Neural cell (in vitro differentiated cells): ENCODE results near the gene UNC13B. TPM values are rescaled to one million over a fixed set of nuclear protein-coding genes. Genes with fewer than 3 reads are reported as not detected.
"Not testable (repeated sequence)": the region's sequence is repeated elsewhere in the genome, so short reads cannot be mapped to it uniquely, and the experiment has no call there.

Experiments used
- H2AFZ ChIP-seq: fragments of 200-600, 300-800 bp; sonication (generic), shearing (Covaris generic); 2 replicates; pipeline ENCODE4 v1.6.0; 2014; ENCODE audit warnings: low read depth, mild to moderate bottlenecking, antibody characterized with exemption, low read length, moderate library complexity
- H3F3A ChIP-seq: fragments of 200-600 bp; shearing (Covaris generic); 2 replicates; pipeline ENCODE4 v1.6.1; 2016; ENCODE audit warnings: mild to moderate bottlenecking, moderate library complexity, mixed read lengths, antibody characterized with exemption, low read length; ENCODE audit not compliant: insufficient read depth, poor library complexity, severe bottlenecking
- H3K27ac ChIP-seq: fragments of 200-600, 300-800 bp; sonication (generic), shearing (Covaris generic); 2 replicates; pipeline ENCODE4 v1.5.1; 2014; ENCODE audit warnings: mild to moderate bottlenecking, low read length, moderate library complexity
- H3K27me3 ChIP-seq: fragments of 300-800, 200-600 bp; sonication (generic), shearing (Covaris generic); 2 replicates; pipeline ENCODE4 v1.6.0; 2014; ENCODE audit warnings: mild to moderate bottlenecking, low read depth, low read length, moderate library complexity; ENCODE audit not compliant: insufficient read depth
- H3K36me3 ChIP-seq: fragments of 300-800, 200-600 bp; sonication (generic), shearing (Covaris generic); 2 replicates; pipeline ENCODE4 v1.5.1; 2014; ENCODE audit warnings: mild to moderate bottlenecking, antibody characterized with exemption, low read length, moderate library complexity; ENCODE audit not compliant: insufficient read depth
- H3K4me2 ChIP-seq: fragments of 300-800, 200-600 bp; sonication (generic), shearing (Covaris generic); 2 replicates; pipeline ENCODE4 v1.6.0; 2014; ENCODE audit warnings: mild to moderate bottlenecking, low read length
- H3K4me3 ChIP-seq: fragments of 300-800, 200-600 bp; sonication (generic), shearing (Covaris generic); 2 replicates; pipeline ENCODE4 v1.5.1; 2014; ENCODE audit warnings: mild to moderate bottlenecking, low read length, moderate library complexity
- H3K79me2 ChIP-seq: fragments of 200-600 bp; shearing (Covaris generic); replicated peaks from 2 replicates; pipeline ENCODE4 v1.6.0; 2014; ENCODE audit warnings: mild to moderate bottlenecking, low read length, moderate library complexity; ENCODE audit not compliant: insufficient read depth
- H3K9ac ChIP-seq: fragments of 300-800, 200-600 bp; sonication (generic), shearing (Covaris generic); 2 replicates; pipeline ENCODE4 v1.6.1; 2016; ENCODE audit warnings: mild to moderate bottlenecking, low read length, mixed read lengths
- H3K9me2 ChIP-seq: fragments of 200-600 bp; shearing (Covaris generic); 2 replicates; pipeline ENCODE4 v1.6.1; 2016; ENCODE audit warnings: mild to moderate bottlenecking, low read length, mixed read lengths; ENCODE audit not compliant: insufficient read depth
- H3K9me3 ChIP-seq: fragments of 200-600, 300-800 bp; sonication (generic), shearing (Covaris generic); 2 replicates; pipeline ENCODE4 v1.6.1; 2016; ENCODE audit warnings: mild to moderate bottlenecking, mixed run types, low read length, moderate library complexity, mixed read lengths
- H4K20me1 ChIP-seq: fragments of 200-600 bp; shearing (Covaris generic); 2 replicates; pipeline ENCODE4 v1.6.1; 2016; ENCODE audit warnings: mild to moderate bottlenecking, mixed run types; ENCODE audit not compliant: insufficient read depth
- CTCF ChIP-seq: fragments of 450-650 bp; IDR thresholded peaks from 2 replicates; pipeline ENCODE4 v1.5.1; 2014; ENCODE audit warnings: antibody characterized with exemption, mild to moderate bottlenecking, moderate library complexity; ENCODE audit not compliant: poor library complexity, severe bottlenecking
- EP300 ChIP-seq: fragments of 450-650 bp; conservative IDR thresholded peaks from 2 replicates; pipeline ENCODE4 v1.6.1; 2014; ENCODE audit warnings: antibody characterized with exemption, mild to moderate bottlenecking, moderate library complexity; ENCODE audit not compliant: poor library complexity, severe bottlenecking
- EZH2 ChIP-seq: fragments of 200-600, 300-800 bp; shearing (Covaris generic), sonication (generic); IDR thresholded peaks from 2 replicates; pipeline ENCODE4 v1.6.1; 2014; ENCODE audit warnings: antibody characterized with exemption, low read length, borderline replicate concordance, mild to moderate bottlenecking; ENCODE audit not compliant: insufficient read depth, poor library complexity, severe bottlenecking
- MXI1 ChIP-seq: fragments of 450-650 bp; conservative IDR thresholded peaks from 2 replicates; pipeline ENCODE4 v1.6.1; 2014; ENCODE audit warnings: antibody characterized with exemption, mild to moderate bottlenecking; ENCODE audit not compliant: poor library complexity, severe bottlenecking
- POLR2AphosphoS5 ChIP-seq: IDR thresholded peaks from 2 replicates; pipeline ENCODE4 v1.6.1; 2012
- RAD21 ChIP-seq: fragments of 450-650 bp; conservative IDR thresholded peaks from 2 replicates; pipeline ENCODE4 v1.6.1; 2014; ENCODE audit warnings: antibody characterized with exemption, mild to moderate bottlenecking, moderate library complexity
- REST ChIP-seq: IDR thresholded peaks from 2 replicates; pipeline ENCODE4 v1.6.1; 2012; ENCODE audit warnings: borderline replicate concordance
- SMC3 ChIP-seq: fragments of 450-650 bp; conservative IDR thresholded peaks from 2 replicates; pipeline ENCODE4 v1.6.1; 2014; ENCODE audit warnings: antibody characterized with exemption, mild to moderate bottlenecking, moderate library complexity; ENCODE audit not compliant: poor library complexity
- TAF1 ChIP-seq: IDR thresholded peaks from 2 replicates; pipeline ENCODE4 v1.6.1; 2012; ENCODE audit warnings: low read depth
- polyA plus RNA-seq: library from polyadenylated mRNA; depleted of rRNA; stranded (reverse); fragments of >200 nt; gene quantifications from 2 replicates; pipeline ENCODE4 v1.2.3, GENCODE V29; 2014

Gene UNC13B
- polyA plus RNA-seq, 1 donor from 2014 or later = 37.2 TPM

- H3K27ac ChIP-seq, H3K4me2 ChIP-seq, H3K9ac ChIP-seq, H3K27me3 ChIP-seq, H3F3A ChIP-seq, H2AFZ ChIP-seq, H3K4me3 ChIP-seq, H3K9me2 ChIP-seq, H3K79me2 ChIP-seq, H3K36me3 ChIP-seq, H4K20me1 ChIP-seq: not testable (repeated sequence)
- peaks cover 10% of the 10 kb centered on the region for H3K9me3 ChIP-seq
These were observed 21.4 kb downstream of the UNC13B start for GRCh38 chr9:35182996-35183754.

GRCh38 chr9:35183755-35184480 lies 22.1 kb downstream of the UNC13B start:
- H3K27me3 ChIP-seq, H3F3A ChIP-seq, H4K20me1 ChIP-seq, H3K4me3 ChIP-seq, H3K36me3 ChIP-seq, H3K27ac ChIP-seq, H3K9me2 ChIP-seq, H3K79me2 ChIP-seq, H3K4me2 ChIP-seq, H2AFZ ChIP-seq, H3K9ac ChIP-seq: not testable (repeated sequence)
- H3K9me3 ChIP-seq = peaks cover 10% of the 10 kb centered on the region

GRCh38 chr9:35186524-35186923 lies 24.7 kb downstream of the UNC13B start:
- H3K79me2 ChIP-seq = no peaks in the 10 kb centered on the region
- H3K9me3 ChIP-seq = peaks cover 18% of the 10 kb centered on the region
- no peak for TF ChIP-seq EP300
- TF ChIP-seq REST = no peak
- no peak for TF ChIP-seq TAF1
- TF ChIP-seq SMC3 = no peak
- no peak for TF ChIP-seq MXI1
- TF ChIP-seq EZH2 = no peak
- TF ChIP-seq CTCF = no peak
- TF ChIP-seq POLR2AphosphoS5 = no peak
- no peak for TF ChIP-seq RAD21
- H3K4me2 ChIP-seq = no peak overlapping the region
- no peak overlapping the region for H2AFZ ChIP-seq
- no peaks in the 10 kb centered on the region for H3K27me3 ChIP-seq
- H3K9me2 ChIP-seq = no peaks in the 10 kb centered on the region
- no peak overlapping the region for H3K4me3 ChIP-seq
- no peak overlapping the region for H3K9ac ChIP-seq
- H3K36me3 ChIP-seq = no peaks in the 10 kb centered on the region
- no peak overlapping the region for H3K27ac ChIP-seq
- no peaks in the 10 kb centered on the region for H4K20me1 ChIP-seq
- no peaks in the 10 kb centered on the region for H3F3A ChIP-seq
